ENCODE data around the gene CBFA2T2.
A peak's percentile ranks its signal among the peaks of the same experiment; 100 is the strongest.
"Not testable (repeated sequence)": the region's sequence is repeated elsewhere in the genome, so short reads cannot be mapped to it uniquely, and the experiment has no call there.

The CBFA2T2 gene

GRCh38 chr20:33470457-33470856, 19.4 kb upstream of the CBFA2T2 start:
- no peak for DNase-seq

- no peak for DNase-seq
Measured at GRCh38 chr20:33470866-33471265, 19.0 kb upstream of the CBFA2T2 start.

DNA sequence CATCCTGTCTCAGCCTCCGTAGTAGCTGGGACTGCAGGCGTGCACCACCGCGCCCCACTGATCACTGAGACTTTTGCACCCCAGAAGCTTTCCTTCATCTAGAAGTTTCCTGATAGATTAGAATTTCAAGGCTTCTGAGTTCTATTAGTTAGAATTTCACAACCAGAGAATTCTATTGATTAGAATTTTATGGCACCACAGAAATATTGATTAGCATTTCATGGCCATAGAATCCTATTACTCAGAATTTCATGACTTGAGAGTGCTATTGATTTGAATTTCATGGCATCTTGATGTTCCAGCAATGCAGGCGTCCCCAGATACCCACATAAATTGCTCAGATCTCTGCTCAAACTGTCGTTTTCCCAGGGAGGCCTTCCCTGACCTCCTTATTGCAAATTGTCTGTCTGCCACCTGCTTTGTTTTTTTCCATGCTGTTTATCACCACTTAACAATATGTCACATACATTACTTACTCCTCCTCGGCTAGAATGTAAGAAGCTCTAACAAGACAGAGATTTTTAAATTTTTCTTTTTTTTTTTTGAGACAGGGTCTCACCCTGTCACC, 16.9 kb upstream of the CBFA2T2 start:
- no peak for DNase-seq

DNA sequence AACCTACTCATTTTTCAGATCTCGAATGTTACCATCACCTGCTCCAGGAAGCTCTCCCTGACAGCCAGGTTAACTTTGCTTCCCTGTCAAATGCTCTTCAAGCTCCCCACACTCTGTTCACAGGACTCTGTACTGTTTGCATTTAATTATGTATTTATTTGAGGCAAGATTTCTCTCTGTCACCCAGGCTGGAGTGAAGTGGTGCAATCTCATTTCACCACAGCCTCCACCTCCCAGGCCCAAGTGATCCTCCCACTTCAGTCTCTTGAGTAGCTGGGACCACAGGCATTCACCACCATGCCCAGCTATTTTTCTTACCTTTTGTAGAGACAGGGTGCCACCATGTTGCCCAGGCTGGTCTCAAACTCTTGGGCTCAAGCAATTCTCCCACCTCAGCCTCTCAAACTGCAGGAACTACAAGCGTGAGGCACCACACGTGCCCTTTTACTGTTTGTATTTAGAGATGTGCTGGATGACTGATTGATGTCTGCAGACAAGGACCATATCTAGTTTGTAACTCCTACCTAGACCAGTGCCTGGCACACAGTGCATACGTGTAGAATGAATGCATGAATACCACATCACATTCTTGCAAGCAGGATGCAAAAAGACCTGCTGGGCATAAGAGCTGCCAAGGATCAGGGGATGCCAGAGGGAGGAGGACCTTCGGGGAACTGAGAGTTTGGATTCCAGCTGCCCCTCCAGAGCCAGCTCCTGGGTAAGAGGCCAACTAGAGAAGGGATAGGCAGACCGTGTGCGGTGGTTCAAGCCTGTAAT, 15.6 kb upstream of the CBFA2T2 start:
- no peak for DNase-seq

DNA sequence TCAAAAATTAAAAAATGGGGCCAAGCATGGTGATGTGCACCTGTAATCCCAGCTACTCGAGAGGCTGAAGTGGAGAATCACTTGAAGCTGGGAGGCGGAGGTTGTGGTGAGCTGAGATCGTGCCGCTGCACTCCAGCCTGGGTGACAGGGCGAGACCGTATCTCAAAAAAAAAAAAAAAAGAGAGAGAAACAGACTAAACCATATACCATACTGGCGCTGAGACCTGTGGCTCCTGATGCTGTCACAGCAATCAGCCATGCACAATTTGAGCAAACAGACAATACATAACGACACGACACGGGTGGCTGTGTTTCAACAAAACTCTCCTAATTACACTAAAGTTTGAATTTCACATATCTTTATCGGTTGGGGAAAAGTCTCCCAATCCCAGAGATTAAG, 14.9 kb upstream of the CBFA2T2 start:
- DNase-seq = no peak

GRCh38 chr20:33475381-33476152, 14.3 kb upstream of the CBFA2T2 start:
- DNase-seq = peak in 14 of 51 donors; percentile 5 to 47 (median 12)

GRCh38 chr20:33477386-33478234, 12.3 kb upstream of the CBFA2T2 start:
- no peak for DNase-seq

DNA sequence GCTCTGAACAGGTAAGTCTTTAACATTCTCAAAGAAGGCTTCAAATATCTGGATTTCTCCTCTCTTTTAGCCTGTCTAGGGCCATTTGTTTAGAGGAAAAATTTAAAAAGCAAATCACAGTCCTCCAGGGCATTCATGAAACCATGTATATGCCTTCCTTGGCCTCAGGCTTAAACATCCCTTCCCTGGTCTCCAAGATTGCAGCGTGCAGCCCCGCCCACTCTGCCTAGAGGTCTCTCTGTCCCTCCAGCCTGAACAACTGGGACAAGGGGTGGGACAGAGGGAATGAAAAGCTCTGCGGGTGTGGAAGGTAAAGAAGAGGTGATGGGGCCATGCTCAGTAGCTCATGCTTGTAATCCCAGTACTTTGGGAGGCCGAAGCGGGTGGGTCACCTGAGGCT, 9.8 kb upstream of the CBFA2T2 start:
- DNase-seq = no peak

GRCh38 chr20:33481431-33481941, 8.4 kb upstream of the CBFA2T2 start:
- no peak for DNase-seq

GRCh38 chr20:33482581-33482980, 7.3 kb upstream of the CBFA2T2 start:
- DNase-seq = no peak

- not testable (repeated sequence) for DNase-seq
Measured at GRCh38 chr20:33483186-33483585, 6.7 kb upstream of the CBFA2T2 start.

DNA sequence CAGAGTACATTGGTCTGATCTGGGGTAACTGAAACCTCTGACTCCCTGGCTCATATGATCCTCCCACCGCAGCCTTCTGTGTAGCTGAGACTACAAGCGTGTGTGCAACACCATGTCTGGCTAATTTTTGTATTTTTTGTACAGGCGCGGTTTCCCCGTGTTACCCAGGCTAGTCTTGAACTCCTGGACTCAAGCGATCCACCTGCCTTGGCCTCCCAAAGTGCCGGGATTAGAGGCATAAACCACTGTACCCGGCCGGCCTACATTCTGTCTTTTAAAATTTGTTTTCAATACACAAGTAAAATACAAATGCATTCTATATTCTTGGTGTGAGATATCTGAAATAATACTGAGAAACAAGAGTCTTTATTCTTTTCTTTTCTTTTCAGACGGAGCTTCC, 1.7 kb upstream of the CBFA2T2 start:
- no peak for DNase-seq

GRCh38 chr20:33488661-33489494, 1.0 kb upstream of the CBFA2T2 start:
- DNase-seq = peak in 1 of 51 donors; percentile 1

DNA sequence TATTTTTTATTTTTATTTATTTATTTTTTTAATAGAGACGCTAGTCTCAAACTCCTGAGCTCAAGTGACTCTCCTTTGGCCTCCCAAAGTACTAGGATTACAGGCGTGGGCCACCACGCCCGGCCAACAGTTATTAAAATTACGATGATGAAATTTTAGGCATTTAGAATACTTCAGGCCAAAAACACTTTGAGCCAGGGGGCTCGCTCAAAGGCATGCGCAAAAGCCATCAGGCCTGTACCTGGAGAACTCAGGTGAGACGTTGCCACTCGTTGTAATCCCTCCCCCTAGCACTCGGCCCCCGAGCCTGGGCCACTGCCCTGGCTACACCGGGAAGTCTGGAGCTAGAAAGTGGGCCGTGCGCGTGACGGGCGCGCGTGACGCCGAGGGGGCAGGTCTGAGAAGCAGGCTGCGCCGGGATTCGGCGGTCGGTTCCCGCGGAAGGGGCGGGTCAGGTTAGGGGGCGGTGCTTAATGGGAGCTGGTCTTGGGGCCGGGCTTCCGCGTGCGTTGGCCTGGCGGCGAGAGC, 337 bp upstream of the CBFA2T2 start:
- peak; percentile 80 to 99 (median 98) for DNase-seq

DNA sequence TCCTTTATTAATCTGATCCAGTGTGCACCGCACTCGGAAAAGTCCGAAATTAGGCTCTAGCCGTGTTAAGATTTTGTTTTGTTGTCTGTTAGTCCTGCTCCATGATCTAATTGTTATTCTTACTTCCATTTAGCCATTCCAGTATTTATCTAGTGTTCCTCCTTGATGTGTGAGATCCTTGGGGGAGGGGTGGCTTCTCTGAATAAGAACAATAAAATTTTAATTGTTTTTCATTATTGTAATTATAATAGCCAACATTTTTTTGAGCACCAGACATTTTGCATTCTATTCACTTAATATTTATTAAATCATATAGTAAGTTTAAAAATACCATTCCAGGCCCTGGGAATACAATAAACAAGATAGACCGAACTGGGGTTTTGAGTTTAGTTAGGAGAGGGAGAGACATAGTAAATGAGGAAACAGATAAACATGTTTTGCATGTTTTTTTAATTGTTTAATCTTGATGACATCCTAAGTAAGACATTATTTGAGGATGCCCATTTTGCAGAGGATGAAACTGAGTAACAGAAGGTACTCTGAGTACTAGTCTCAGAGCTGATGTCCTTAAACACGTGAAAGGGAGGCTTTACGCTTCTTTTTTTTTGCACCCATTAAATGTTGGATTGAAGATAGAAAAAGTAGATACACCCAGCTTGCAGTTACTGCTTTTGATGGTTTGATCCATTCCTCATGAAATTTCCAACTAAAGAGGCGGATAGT, 1.2 kb downstream of the CBFA2T2 start:
- DNase-seq = no peak

GRCh38 chr20:33493076-33493766, 3.3 kb downstream of the CBFA2T2 start:
- DNase-seq = no peak

GRCh38 chr20:33496776-33497175, 6.9 kb downstream of the CBFA2T2 start:
- not testable (repeated sequence) for DNase-seq

GRCh38 chr20:33499355-33499754, 9.5 kb downstream of the CBFA2T2 start:
- DNase-seq = no peak

GRCh38 chr20:33501000-33501399, 11.1 kb downstream of the CBFA2T2 start:
- DNase-seq = no peak

All from hypothalamus (tissue), 51 donors.